Gastroesophageal sphincter (tissue), 4 donors: ENCODE results near the gene BPIFA1. TPM values are rescaled to one million over a fixed set of nuclear protein-coding genes. Genes with fewer than 3 reads are reported as not detected.

Experiments used
- ATAC-seq: fragments of 150-250 bp; one replicate; pipeline ENCODE4 v1.9.1; 2016; ENCODE audit warnings: mild to moderate bottlenecking, moderate library complexity
- H3K27ac ChIP-seq, 4 donors: fragments of 200-600 bp; sonication (generic) in 3 of 4; 1 replicate in 3 of 4; 2 replicates in 1 of 4; pipeline ENCODE4 v1.5.1; 2016 to 2019
- H3K27me3 ChIP-seq: fragments of 200-600 bp; sonication (generic); one replicate; pipeline ENCODE4 v1.5.1; 2019
- H3K36me3 ChIP-seq, 2 donors: fragments of 200-600 bp; sonication (generic); one replicate each; pipeline ENCODE4 v1.5.1; 2019; ENCODE audit warnings: control low read depth in 1 of 2
- H3K4me1 ChIP-seq, 3 donors: fragments of 200-600 bp; sonication (generic); 1 replicate in 2 of 3; 2 replicates in 1 of 3; pipeline ENCODE4 v1.5.1; 2016 to 2019; ENCODE audit warnings: control low read depth in 2 of 3
- H3K4me3 ChIP-seq, 2 donors: fragments of 200-600 bp; sonication (generic); one replicate each; pipeline ENCODE4 v1.5.1; 2019; ENCODE audit warnings: mild to moderate bottlenecking in 1 of 2, moderate library complexity in 1 of 2
- H3K9me3 ChIP-seq, 3 donors: fragments of 200-600 bp; sonication (generic); one replicate each; pipeline ENCODE4 v1.5.1; 2017 to 2019; ENCODE audit warnings: control low read depth in 2 of 3
- CTCF ChIP-seq, 4 experiments: fragments of 200-600 bp in 2 of 4; fragments of 450-650 bp in 2 of 4; sonication (generic) in 1 of 4; IDR thresholded peaks; one replicate each; pipeline ENCODE4 v1.5.1; 2017 to 2019; ENCODE audit warnings: antibody characterized with exemption in 4 of 4, mild to moderate bottlenecking in 2 of 4, moderate library complexity in 2 of 4
- EP300 ChIP-seq: sonication (generic); formaldehyde crosslinking; IDR thresholded peaks from one replicate; pipeline ENCODE4 v1.6.1; 2017; ENCODE audit warnings: antibody characterized with exemption, mild to moderate bottlenecking
- POLR2A ChIP-seq, 2 donors: fragments of 450-650 bp; IDR thresholded peaks; one replicate each; pipeline ENCODE4 v1.6.1; 2017; ENCODE audit warnings: antibody characterized with exemption in 2 of 2, mild to moderate bottlenecking in 2 of 2, moderate library complexity in 1 of 2
- POLR2AphosphoS5 ChIP-seq: sonication (generic); formaldehyde crosslinking; IDR thresholded peaks from one replicate; pipeline ENCODE4 v1.6.1; 2017; ENCODE audit warnings: antibody characterized with exemption
- WGBS, 2 donors: methylation state at CpG; one replicate each; pipeline ENCODE4 v1.1.5; 2018; ENCODE audit warnings: low coverage in 1 of 2; 5-methylcytosine and 5-hydroxymethylcytosine counted together
- total RNA-seq, 4 donors: library from RNA; depleted of rRNA; stranded (reverse); fragments of >200 nt; gene quantifications; one replicate each; pipeline ENCODE4 v1.1.0, GENCODE V29; 2016

The BPIFA1 gene
- total RNA-seq, 4 donors from 2014 or later, result not detected

- ATAC-seq, result no peak
- WGBS, 2 donors, result 54% methylated on average over 6 to 8 of the region's 13 CpGs
- TF ChIP-seq POLR2AphosphoS5, result no peak
- no peak for TF ChIP-seq EP300
- no peak for TF ChIP-seq POLR2A (IDR thresholded peaks at IDR 0.05)
- TF ChIP-seq CTCF (IDR thresholded peaks at IDR 0.05), result no peak
- Histone ChIP-seq H3K9me3 (no peaks in the 10 kb centered on the region), H3K4me3 (no peak overlapping the region), H3K36me3 (no peaks in the 10 kb centered on the region), H3K27me3 (peaks cover 50% of the 10 kb centered on the region), H3K27ac (no peak overlapping the region), H3K4me1 (no peaks in the 10 kb centered on the region)
These were observed 37.5 kb downstream of the BPIFA1 start for GRCh38 chr20:33273117-33273851.

GRCh38 chr20:33275215-33275614, 39.4 kb downstream of the BPIFA1 start:
- TF ChIP-seq EP300 (no peak), POLR2AphosphoS5 (no peak), POLR2A (IDR thresholded peaks at IDR 0.05) (no peak), CTCF (IDR thresholded peaks at IDR 0.05) (no peak)
- Histone ChIP-seq H3K4me3 (no peak overlapping the region), H3K9me3 (no peaks in the 10 kb centered on the region), H3K27me3 (peaks cover 51% of the 10 kb centered on the region), H3K4me1 (no peaks in the 10 kb centered on the region), H3K36me3 (no peaks in the 10 kb centered on the region), H3K27ac (no peak overlapping the region)
- ATAC-seq, result no peak
- WGBS, 2 donors, result 59 to 84% methylated on average over 6 to 8 of the region's 8 CpGs

- Histone ChIP-seq H3K27me3 (peaks cover 51% of the 10 kb centered on the region), H3K4me1 (no peaks in the 10 kb centered on the region), H3K36me3 (no peaks in the 10 kb centered on the region), H3K27ac (no peak overlapping the region), H3K4me3 (no peak overlapping the region), H3K9me3 (no peaks in the 10 kb centered on the region)
- no peak for TF ChIP-seq CTCF (IDR thresholded peaks at IDR 0.05)
- no peak for TF ChIP-seq POLR2AphosphoS5
- no peak for TF ChIP-seq POLR2A (IDR thresholded peaks at IDR 0.05)
- no peak for TF ChIP-seq EP300
- WGBS, 2 donors, result 42% methylated on average over 2 of the region's 3 CpGs; no CpG with 5 or more reads in 1 of the 2 donors
- ATAC-seq, result no peak
These were observed 40.1 kb downstream of the BPIFA1 start for GRCh38 chr20:33275871-33276270.

- 64 to 84% methylated on average over 3 to 4 of the region's 12 CpGs for WGBS, 2 donors
- peaks cover 56% of the 10 kb centered on the region for H3K27me3 ChIP-seq
- no peaks in the 10 kb centered on the region for H3K9me3 ChIP-seq
- TF ChIP-seq POLR2AphosphoS5, result no peak
- no peak for TF ChIP-seq EP300
- no peak for TF ChIP-seq POLR2A (IDR thresholded peaks at IDR 0.05)
- TF ChIP-seq CTCF (IDR thresholded peaks at IDR 0.05), result no peak
- no peaks in the 10 kb centered on the region for H3K36me3 ChIP-seq
- H3K27ac ChIP-seq, result no peak overlapping the region
- no peak overlapping the region for H3K4me3 ChIP-seq
- ATAC-seq, result no peak
- no peaks in the 10 kb centered on the region for H3K4me1 ChIP-seq
These were observed 40.7 kb downstream of the BPIFA1 start for GRCh38 chr20:33276303-33277113.
